Measurements from ENCODE around the gene BCAS3. TPM values are rescaled to one million over a fixed set of nuclear protein-coding genes. Genes with fewer than 3 reads are reported as not detected.

Gene BCAS3
- total and polyA plus RNA-seq, 2 experiments from 2014 or later: 18.0 to 20.2 TPM

GRCh38 chr17:61312406-61313295 is 635.0 kb downstream of the BCAS3 start:
- in situ Hi-C loops (cut with MboI): no loop called here
- no peak overlapping the region for H3K9ac ChIP-seq
- no peak for TF ChIP-seq EZH2 (IDR thresholded peaks at IDR 0.05; ENCODE audit: insufficient read depth, poor library complexity, severe bottlenecking)
- TF ChIP-seq EZH2phosphoT487 (IDR thresholded peaks at IDR 0.05; ENCODE audit: insufficient read depth, low read depth): no peak
- H3K79me2 ChIP-seq (ENCODE audit: insufficient read depth): no peaks in the 10 kb centered on the region
- H3K36me3 ChIP-seq (ENCODE audit: low read depth): no peaks in the 10 kb centered on the region
- no peak overlapping the region for H3K4me2 ChIP-seq (ENCODE audit: unreplicated experiment)
- H3K27me3 ChIP-seq (replicated peaks; ENCODE audit: insufficient read depth): no peaks in the 10 kb centered on the region
- no peak overlapping the region for H3K4me3 ChIP-seq
- no peak overlapping the region for H2AFZ ChIP-seq
- no peak overlapping the region for H3K27ac ChIP-seq
- peaks cover 25% of the 10 kb centered on the region for H3F3A ChIP-seq (ENCODE audit: insufficient read depth)
- no peaks in the 10 kb centered on the region for H3K9me2 ChIP-seq (ENCODE audit: insufficient read depth)
- WGBS, 2 experiments (ENCODE audit: low coverage in 1 of 2, low lambda C conversion rate in 2 of 2, missing lambda C conversion rate in 2 of 2): 92 to 93% methylated on average over 15 of the region's 15 CpGs
- no peaks in the 10 kb centered on the region for H4K20me1 ChIP-seq (ENCODE audit: insufficient read depth)
- no peaks in the 10 kb centered on the region for H3K9me3 ChIP-seq (ENCODE audit: low read depth)
- no peak for DNase-seq
- H3K4me1 ChIP-seq (ENCODE audit: insufficient read depth): peaks cover 39% of the 10 kb centered on the region

DNA sequence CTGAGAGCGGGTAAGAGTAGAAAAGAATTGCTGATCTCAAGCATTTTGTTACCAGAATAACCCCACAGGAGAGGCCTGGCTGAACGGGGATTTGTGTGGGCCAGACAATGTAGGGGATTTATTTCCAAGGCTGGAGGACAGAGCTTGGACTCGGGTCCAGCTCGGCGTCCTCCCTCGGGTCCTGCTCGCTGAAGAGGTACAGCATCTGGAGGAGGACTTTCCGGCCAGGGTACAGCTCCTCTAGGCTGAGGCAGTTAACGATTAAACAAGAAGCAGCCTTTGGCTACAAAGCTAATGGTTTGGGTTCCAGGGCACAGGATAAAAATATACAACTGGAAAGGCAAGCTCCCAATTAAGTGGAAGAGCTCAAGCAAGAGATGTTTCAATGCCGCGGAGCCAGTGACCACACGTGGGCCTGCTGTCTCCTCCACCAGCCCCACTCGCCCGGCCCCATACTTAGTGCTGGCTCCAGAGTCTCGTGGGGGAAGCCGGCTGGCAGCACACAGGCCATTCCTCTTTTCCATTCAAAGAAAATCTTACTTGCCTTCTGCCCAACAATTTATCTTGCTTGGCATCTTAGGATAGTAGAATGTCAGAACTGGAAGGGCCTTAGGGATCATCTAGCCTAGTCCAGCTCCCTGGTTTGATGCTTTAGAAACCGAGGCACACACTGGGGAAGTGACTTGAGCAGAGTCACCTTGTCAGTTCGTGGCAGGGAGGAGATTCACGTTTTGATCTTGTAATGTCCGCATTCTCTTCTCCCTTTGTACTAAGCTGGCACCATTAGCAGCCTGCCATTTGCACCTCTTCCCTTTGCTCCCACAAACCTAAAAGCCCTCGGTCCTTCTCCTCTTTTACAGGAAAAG is 636.0 kb downstream of the BCAS3 start:
- Histone ChIP-seq H4K20me1 (ENCODE audit: insufficient read depth) (no peaks in the 10 kb centered on the region), H2AFZ (no peak overlapping the region), H3K9me2 (ENCODE audit: insufficient read depth) (no peaks in the 10 kb centered on the region), H3K36me3 (ENCODE audit: low read depth) (no peaks in the 10 kb centered on the region), H3F3A (ENCODE audit: insufficient read depth) (peaks cover 23% of the 10 kb centered on the region), H3K4me2 (ENCODE audit: unreplicated experiment) (no peak overlapping the region), H3K9ac (no peak overlapping the region), H3K27me3 (replicated peaks; ENCODE audit: insufficient read depth) (no peaks in the 10 kb centered on the region), H3K9me3 (ENCODE audit: low read depth) (no peaks in the 10 kb centered on the region), H3K4me1 (ENCODE audit: insufficient read depth) (peaks cover 33% of the 10 kb centered on the region), H3K27ac (no peak overlapping the region), H3K79me2 (ENCODE audit: insufficient read depth) (no peaks in the 10 kb centered on the region), H3K4me3 (no peak overlapping the region)
- no peak for DNase-seq
- in situ Hi-C loops (cut with MboI): no loop called here
- no peak for TF ChIP-seq EZH2 (IDR thresholded peaks at IDR 0.05; ENCODE audit: insufficient read depth, poor library complexity, severe bottlenecking)
- no peak for TF ChIP-seq EZH2phosphoT487 (IDR thresholded peaks at IDR 0.05; ENCODE audit: insufficient read depth, low read depth)
- 93 to 95% methylated on average over 21 of the region's 21 CpGs for WGBS, 2 experiments (ENCODE audit: low coverage in 1 of 2, low lambda C conversion rate in 2 of 2, missing lambda C conversion rate in 2 of 2)

GRCh38 chr17:61314368-61315078 is 636.9 kb downstream of the BCAS3 start:
- DNase-seq: peak; percentile 50
- H3K9me3 ChIP-seq (ENCODE audit: low read depth): no peaks in the 10 kb centered on the region
- in situ Hi-C loops (cut with MboI): no loop called here
- H3K9ac ChIP-seq: no peak overlapping the region
- H3F3A ChIP-seq (ENCODE audit: insufficient read depth): peaks cover 15% of the 10 kb centered on the region
- no peaks in the 10 kb centered on the region for H3K27me3 ChIP-seq (replicated peaks; ENCODE audit: insufficient read depth)
- H3K36me3 ChIP-seq (ENCODE audit: low read depth): no peaks in the 10 kb centered on the region
- H3K4me3 ChIP-seq: no peak overlapping the region
- H2AFZ ChIP-seq: no peak overlapping the region
- peaks cover 24% of the 10 kb centered on the region for H3K4me1 ChIP-seq (ENCODE audit: insufficient read depth)
- no peak for TF ChIP-seq EZH2 (IDR thresholded peaks at IDR 0.05; ENCODE audit: insufficient read depth, poor library complexity, severe bottlenecking)
- no peak for TF ChIP-seq EZH2phosphoT487 (IDR thresholded peaks at IDR 0.05; ENCODE audit: insufficient read depth, low read depth)
- 67 to 68% methylated on average over 8 of the region's 8 CpGs for WGBS, 2 experiments (ENCODE audit: low coverage in 1 of 2, low lambda C conversion rate in 2 of 2, missing lambda C conversion rate in 2 of 2)
- H3K9me2 ChIP-seq (ENCODE audit: insufficient read depth): no peaks in the 10 kb centered on the region
- H4K20me1 ChIP-seq (ENCODE audit: insufficient read depth): no peaks in the 10 kb centered on the region
- H3K27ac ChIP-seq: 0 out of 2 replicates have a peak overlapping the region, but pooled peaks have one; percentile 13
- H3K4me2 ChIP-seq (ENCODE audit: unreplicated experiment): no peak overlapping the region
- H3K79me2 ChIP-seq (ENCODE audit: insufficient read depth): no peaks in the 10 kb centered on the region

DNA sequence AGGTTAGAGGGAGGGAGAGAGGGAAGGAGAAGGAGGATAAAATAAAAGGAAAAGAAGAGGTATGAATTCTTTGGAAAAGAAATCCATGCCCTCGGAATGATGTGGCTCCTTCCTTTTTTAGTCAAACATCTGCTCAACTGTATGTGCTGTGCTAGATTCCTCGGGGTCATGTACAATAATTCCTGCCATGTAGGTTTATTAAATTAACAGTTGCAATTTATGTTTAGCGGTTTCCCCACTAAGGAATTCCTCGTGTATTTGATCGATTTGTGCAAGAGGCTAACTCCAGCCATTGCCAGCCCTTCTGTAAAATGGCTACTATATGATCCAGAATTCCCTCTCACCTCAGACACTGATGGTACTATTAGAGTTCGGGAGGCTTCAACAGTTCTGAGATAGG is 639.0 kb downstream of the BCAS3 start:
- Histone ChIP-seq H2AFZ (no peak overlapping the region), H3K79me2 (ENCODE audit: insufficient read depth) (no peaks in the 10 kb centered on the region), H4K20me1 (ENCODE audit: insufficient read depth) (no peaks in the 10 kb centered on the region), H3K27ac (no peak overlapping the region), H3K9ac (no peak overlapping the region), H3K4me1 (ENCODE audit: insufficient read depth) (peaks cover 8% of the 10 kb centered on the region), H3K9me2 (ENCODE audit: insufficient read depth) (no peaks in the 10 kb centered on the region), H3K36me3 (ENCODE audit: low read depth) (no peaks in the 10 kb centered on the region), H3K4me2 (ENCODE audit: unreplicated experiment) (no peak overlapping the region), H3F3A (ENCODE audit: insufficient read depth) (no peaks in the 10 kb centered on the region), H3K4me3 (no peak overlapping the region), H3K27me3 (replicated peaks; ENCODE audit: insufficient read depth) (no peaks in the 10 kb centered on the region), H3K9me3 (ENCODE audit: low read depth) (no peaks in the 10 kb centered on the region)
- no peak for TF ChIP-seq EZH2phosphoT487 (IDR thresholded peaks at IDR 0.05; ENCODE audit: insufficient read depth, low read depth)
- no peak for DNase-seq
- in situ Hi-C loops (cut with MboI): no loop called here
- WGBS, 2 experiments (ENCODE audit: low coverage in 1 of 2, low lambda C conversion rate in 2 of 2, missing lambda C conversion rate in 2 of 2): 93 to 97% methylated on average over 6 of the region's 6 CpGs
